GDM1 (cell line): ENCODE measurements around the gene MVD.

ENCODE experiments used
- DNase-seq: peaks from one replicate; lab custom pipeline; 2025; lab: John Stamatoyannopoulos, UW

Gene MVD

GRCh38 chr16:88640498-88641247, 22.2 kb downstream of the MVD start:
- DNase-seq, result no peak

- DNase-seq, result no peak
Measured at GRCh38 chr16:88640039-88640495, 22.8 kb downstream of the MVD start.

GRCh38 chr16:88639231-88640038, 23.5 kb downstream of the MVD start:
- no peak for DNase-seq

- DNase-seq, result no peak
Measured at GRCh38 chr16:88638323-88639230, 24.3 kb downstream of the MVD start, which contains the start of gene IL17C. Gene IL17C, plus strand, starts transcription at chr16:88638572. Its CDS starts 70 bp downstream, at chr16:88638642.

GRCh38 chr16:88636488-88637265, 26.2 kb downstream of the MVD start:
- DNase-seq, result no peak

- DNase-seq, result no peak
Measured at GRCh38 chr16:88635671-88636319, 27.1 kb downstream of the MVD start.

GRCh38 chr16:88634994-88635670, 27.8 kb downstream of the MVD start:
- no peak for DNase-seq

- DNase-seq, result no peak
Measured at GRCh38 chr16:88634141-88634993, 28.5 kb downstream of the MVD start.

GRCh38 chr16:88633684-88634140, 29.2 kb downstream of the MVD start:
- DNase-seq, result no peak

- DNase-seq, result no peak
Measured at GRCh38 chr16:88632587-88632930, 30.3 kb downstream of the MVD start.

- no peak for DNase-seq
Measured at GRCh38 chr16:88631920-88632586, 30.8 kb downstream of the MVD start.

- DNase-seq, result no peak
Measured at GRCh38 chr16:88631384-88631783, 31.5 kb downstream of the MVD start.

- no peak for DNase-seq
Measured at GRCh38 chr16:88630941-88631340, 31.9 kb downstream of the MVD start.

GRCh38 chr16:88630433-88630832, 32.5 kb downstream of the MVD start:
- DNase-seq, result no peak

- no peak for DNase-seq
Measured at GRCh38 chr16:88629835-88630234, 33.1 kb downstream of the MVD start.

GRCh38 chr16:88628512-88628974, 34.3 kb downstream of the MVD start:
- no peak for DNase-seq

GRCh38 chr16:88627531-88628411, 35.1 kb downstream of the MVD start:
- no peak for DNase-seq

- DNase-seq, result no peak
Measured at GRCh38 chr16:88626646-88627045, 36.2 kb downstream of the MVD start.
